ENCODE measurements around the gene RNF17. TPM values are rescaled to one million over a fixed set of nuclear protein-coding genes. Genes with fewer than 3 reads are reported as not detected.

The RNF17 gene
- total and polyA plus RNA-seq, 8 donors: 0.15 to 0.43 (median 0.18) TPM; not detected in 5

GRCh38 chr13:24748061-24748400 is 15.9 kb upstream of the RNF17 start:
- H3K27ac ChIP-seq: no peak overlapping the region
- WGBS, 5 donors: 4 to 11% (median 9%) methylated on average over 10 of the region's 10 CpGs
- no peak for TF ChIP-seq EP300 (IDR thresholded peaks at IDR 0.05)
- TF ChIP-seq, protein P1, sequence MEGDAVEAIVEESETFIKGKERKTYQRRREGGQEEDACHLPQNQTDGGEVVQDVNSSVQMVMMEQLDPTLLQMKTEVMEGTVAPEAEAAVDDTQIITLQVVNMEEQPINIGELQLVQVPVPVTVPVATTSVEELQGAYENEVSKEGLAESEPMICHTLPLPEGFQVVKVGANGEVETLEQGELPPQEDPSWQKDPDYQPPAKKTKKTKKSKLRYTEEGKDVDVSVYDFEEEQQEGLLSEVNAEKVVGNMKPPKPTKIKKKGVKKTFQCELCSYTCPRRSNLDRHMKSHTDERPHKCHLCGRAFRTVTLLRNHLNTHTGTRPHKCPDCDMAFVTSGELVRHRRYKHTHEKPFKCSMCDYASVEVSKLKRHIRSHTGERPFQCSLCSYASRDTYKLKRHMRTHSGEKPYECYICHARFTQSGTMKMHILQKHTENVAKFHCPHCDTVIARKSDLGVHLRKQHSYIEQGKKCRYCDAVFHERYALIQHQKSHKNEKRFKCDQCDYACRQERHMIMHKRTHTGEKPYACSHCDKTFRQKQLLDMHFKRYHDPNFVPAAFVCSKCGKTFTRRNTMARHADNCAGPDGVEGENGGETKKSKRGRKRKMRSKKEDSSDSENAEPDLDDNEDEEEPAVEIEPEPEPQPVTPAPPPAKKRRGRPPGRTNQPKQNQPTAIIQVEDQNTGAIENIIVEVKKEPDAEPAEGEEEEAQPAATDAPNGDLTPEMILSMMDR (IDR thresholded peaks at IDR 0.05): no peak
- no peak for TF ChIP-seq POLR2AphosphoS5 (IDR thresholded peaks at IDR 0.05)
- no peak for TF ChIP-seq POLR2A (IDR thresholded peaks at IDR 0.05)
- peaks cover 9 to 29% (median 21%) of the 10 kb centered on the region in 4 donors for H3K4me1 ChIP-seq
- intact Hi-C loops (cut with DNase I; ENCODE audit: low total_unique reads): no loop called here
- no peaks in the 10 kb centered on the region for H3K36me3 ChIP-seq
- H3K27me3 ChIP-seq: peaks cover 6 to 69% (median 32%) of the 10 kb centered on the region in 3 donors
- H3K9me3 ChIP-seq: no peaks in the 10 kb centered on the region
- DNase-seq: no peak
- H3K4me3 ChIP-seq: peak overlapping the region; percentile 28 to 50 (median 40)

DNA sequence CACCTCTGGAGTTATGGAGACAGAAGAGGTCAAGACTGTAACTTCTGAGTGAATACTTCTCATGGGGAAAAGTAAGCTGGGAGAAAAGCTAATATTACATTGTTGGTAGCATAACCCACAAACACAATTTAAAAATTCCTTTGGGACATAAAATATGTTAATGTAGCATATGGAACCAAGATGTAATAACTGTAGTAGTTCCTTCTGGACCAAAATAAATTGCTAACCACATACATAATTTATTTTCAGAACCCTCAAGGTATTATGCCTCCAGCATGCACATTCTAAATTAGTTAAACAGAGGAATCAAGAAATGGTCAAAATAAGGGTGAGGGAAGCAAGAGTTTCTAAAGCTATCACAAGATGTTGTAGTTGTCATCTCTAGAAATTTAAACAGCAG is 4.8 kb upstream of the RNF17 start:
- H3K4me3 ChIP-seq: no peak overlapping the region
- intact Hi-C loops (cut with DNase I; ENCODE audit: low total_unique reads): no loop called here
- no peaks in the 10 kb centered on the region for H3K36me3 ChIP-seq

DNA sequence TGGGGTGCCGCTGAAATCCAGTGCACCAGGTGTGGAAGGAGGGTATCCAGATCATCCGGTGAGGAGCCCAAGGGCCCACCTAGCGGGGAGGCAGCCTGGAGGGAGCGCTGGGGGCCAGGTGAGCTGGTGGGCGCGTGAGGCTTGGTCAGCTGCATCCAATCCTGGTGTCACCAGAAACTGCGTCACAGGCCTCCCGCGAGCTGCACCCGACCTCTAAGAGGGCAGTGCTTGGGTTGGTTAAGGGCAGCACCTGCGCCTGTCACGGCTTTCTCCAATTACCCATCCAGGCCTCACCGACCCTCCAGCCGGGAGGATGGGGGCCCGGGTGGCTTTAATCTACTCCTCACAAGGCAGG is 284 bp downstream of the RNF17 start:
- Histone ChIP-seq H3K27ac (no peak overlapping the region), H3K27me3 (no peaks in the 10 kb centered on the region), H3K4me1 (no peaks in the 10 kb centered on the region), H3K36me3 (no peaks in the 10 kb centered on the region), H3K4me3 (no peak overlapping the region), H3K9me3 (peaks cover 0 to 10% (median 0%) of the 10 kb centered on the region in 4 donors)
- intact Hi-C loops (cut with DNase I; ENCODE audit: low total_unique reads): no loop called here
- WGBS, 5 donors: 94 to 98% (median 97%) methylated on average over 14 to 15 of the region's 15 CpGs
- DNase-seq: no peak
- no peak for TF ChIP-seq EP300 (IDR thresholded peaks at IDR 0.05)
- TF ChIP-seq POLR2A (IDR thresholded peaks at IDR 0.05): no peak
- no peak for TF ChIP-seq POLR2AphosphoS5 (IDR thresholded peaks at IDR 0.05)

More for the DNA sequence above, 4.8 kb upstream of the RNF17 start:
- Histone ChIP-seq H3K27ac (no peak overlapping the region), H3K4me1 (no peaks in the 10 kb centered on the region), H3K9me3 (peaks cover 0 to 5% (median 0%) of the 10 kb centered on the region in 4 donors), H3K27me3 (peaks cover 0 to 5% (median 0%) of the 10 kb centered on the region in 3 donors)
- no peak for DNase-seq
- TF ChIP-seq, protein P1 (IDR thresholded peaks at IDR 0.05): no peak
- TF ChIP-seq EP300 (IDR thresholded peaks at IDR 0.05): no peak
- TF ChIP-seq POLR2A (IDR thresholded peaks at IDR 0.05): no peak
- no peak for TF ChIP-seq POLR2AphosphoS5 (IDR thresholded peaks at IDR 0.05)

DNA sequence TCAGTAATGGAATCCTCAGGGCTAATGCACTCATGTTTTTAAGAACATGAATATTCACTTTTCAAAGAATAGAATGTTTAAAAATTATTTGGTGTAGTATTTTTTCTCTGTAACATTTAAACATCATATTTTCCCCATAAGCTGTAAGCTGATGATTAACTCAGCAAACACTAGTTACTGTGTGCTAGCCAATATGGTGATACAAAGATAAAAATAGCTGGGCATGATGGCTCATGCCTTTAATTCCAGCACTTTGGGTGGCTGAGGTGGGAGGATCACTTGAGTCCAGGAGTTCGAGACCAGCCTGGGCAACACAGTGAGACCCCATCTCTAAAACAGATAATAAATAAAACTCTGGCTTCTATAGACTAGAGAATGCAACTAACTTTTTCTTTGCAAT is 13.2 kb downstream of the RNF17 start:
- Histone ChIP-seq H3K36me3 (no peaks in the 10 kb centered on the region), H3K27me3 (peaks cover 0 to 3% (median 0%) of the 10 kb centered on the region in 3 donors), H3K4me1 (no peaks in the 10 kb centered on the region), H3K4me3 (no peak overlapping the region), H3K9me3 (no peaks in the 10 kb centered on the region), H3K27ac (no peak overlapping the region)
- TF ChIP-seq POLR2AphosphoS5 (IDR thresholded peaks at IDR 0.05) (no peak), EP300 (IDR thresholded peaks at IDR 0.05) (no peak), POLR2A (IDR thresholded peaks at IDR 0.05) (no peak)
- TF ChIP-seq, protein P1 (IDR thresholded peaks at IDR 0.05): no peak
- 75 to 97% (median 90%) methylated on average over 1 of the region's 1 CpG for WGBS, 5 donors
- intact Hi-C loops (cut with DNase I; ENCODE audit: low total_unique reads): no loop called here
- no peak for DNase-seq

GRCh38 chr13:24784319-24784718 is 20.4 kb downstream of the RNF17 start:
- Histone ChIP-seq H3K4me3 (no peak overlapping the region), H3K36me3 (no peaks in the 10 kb centered on the region), H3K4me1 (no peaks in the 10 kb centered on the region), H3K27ac (no peak overlapping the region), H3K9me3 (peaks cover 0 to 17% (median 11%) of the 10 kb centered on the region in 4 donors), H3K27me3 (no peaks in the 10 kb centered on the region)
- TF ChIP-seq, protein P1 (IDR thresholded peaks at IDR 0.05): no peak
- TF ChIP-seq POLR2AphosphoS5 (IDR thresholded peaks at IDR 0.05): no peak
- no peak for TF ChIP-seq EP300 (IDR thresholded peaks at IDR 0.05)
- TF ChIP-seq POLR2A (IDR thresholded peaks at IDR 0.05): no peak
- WGBS, 5 donors: 25 to 49% (median 39%) methylated on average over 1 of the region's 1 CpG
- DNase-seq: no peak
- intact Hi-C loops (cut with DNase I; ENCODE audit: low total_unique reads): no loop called here

All from stomach (tissue), 9 donors.